GM20000 (cell line): ENCODE results near the gene UCK2.

Experiments used
- DNase-seq: peaks from one replicate; pipeline ENCODE4 v3.0.0; 2012; ENCODE audit warnings: low spot score
- CTCF ChIP-seq: IDR thresholded peaks from 2 replicates; pipeline ENCODE4 v1.5.1; 2012; ENCODE audit warnings: mild to moderate bottlenecking, control low read depth; ENCODE audit errors: extremely low read depth, missing control alignments

Gene UCK2

GRCh38 chr1:165960136-165960535, 132.7 kb downstream of the UCK2 start:
- DNase-seq = no peak
- TF ChIP-seq CTCF = no peak

- no peak for DNase-seq
- no peak for TF ChIP-seq CTCF
Measured at GRCh38 chr1:165960881-165961280, 133.5 kb downstream of the UCK2 start.
